GM12878 (cell line): Measurements from ENCODE around the gene HOMER2. TPM values are rescaled to one million over a fixed set of nuclear protein-coding genes. Genes with fewer than 3 reads are reported as not detected.

ENCODE experiments used
- ATAC-seq: fragments of 200-7000 bp; cut with Tn5 transposase; 3 replicates; pipeline ENCODE4 v1.9.1; 2020; ENCODE audit warnings: mild to moderate bottlenecking, moderate library complexity
- BruUV-seq: library from RNA; stranded (reverse); fragments of 400-500 nt; replicated peaks from 2 replicates; lab custom pipeline; 2021; lab: Mats Ljungman, UMichigan
- CTCF ChIA-PET: fragments of 300-600 bp; sonication (Branson Sonifier 250); formaldehyde crosslinking; extraction: SDS; loops from one replicate; lab custom pipeline; 2021; ENCODE audit warnings: inconsistent platforms; lab: Yijun Ruan, JAX
- POLR2A ChIA-PET: fragments of 350-600 bp; formaldehyde crosslinking; extraction: SDS; loops from one replicate; lab custom pipeline; 2021; ENCODE audit warnings: inconsistent platforms; lab: Charles Lee
- RAD21 ChIA-PET: fragments of 300-600 bp; sonication (Branson Sonifier 250); formaldehyde crosslinking; loops from one replicate; lab custom pipeline; 2023; ENCODE audit warnings: antibody characterized with exemption; ENCODE audit not compliant: unreplicated experiment; lab: Charles Lee
- SMC1A ChIA-PET: fragments of 300-600 bp; sonication (Branson Sonifier 250); formaldehyde crosslinking; loops from one replicate; lab custom pipeline; 2023; ENCODE audit not compliant: unreplicated experiment, uncharacterized antibody; lab: Charles Lee
- DNase-seq: peaks from one replicate; pipeline ENCODE4 v3.0.0-alpha.2; 2011; ENCODE audit warnings: low read depth, low spot score
- FAIRE-seq: peaks from 3 replicates; lab custom pipeline; 2011; peaks lifted over from hg19 to GRCh38; lab: Jason Lieb, UNC
- H2AFZ ChIP-seq: 2 replicates; pipeline ENCODE4 v1.6.0; 2011; ENCODE audit warnings: low read depth, low read length, control low read depth; ENCODE audit not compliant: control insufficient read depth
- H3K27ac ChIP-seq: 2 replicates; pipeline ENCODE4 v1.5.1; 2011; ENCODE audit warnings: control low read depth; ENCODE audit not compliant: control insufficient read depth, insufficient read depth
- H3K27me3 ChIP-seq, 2 experiments: replicated peaks in 1 of 2; 2 replicates each; pipeline versions ENCODE4 v1.6.0 to v1.6.1; 2011; ENCODE audit warnings: low read length in 1 of 2; ENCODE audit not compliant: control insufficient read depth in 2 of 2, insufficient read depth in 2 of 2
- H3K36me3 ChIP-seq, 2 experiments: 2 replicates each; pipeline ENCODE4 v1.5.1; 2011; ENCODE audit warnings: low read length in 1 of 2; ENCODE audit not compliant: control insufficient read depth in 2 of 2, insufficient read depth in 2 of 2
- H3K4me1 ChIP-seq: 2 replicates; pipeline ENCODE4 v1.6.1; 2011; ENCODE audit warnings: mild to moderate bottlenecking, low read length, moderate library complexity, mixed read lengths; ENCODE audit not compliant: control insufficient read depth, insufficient read depth
- H3K4me2 ChIP-seq: 2 replicates; pipeline ENCODE4 v1.6.0; 2011; ENCODE audit warnings: control low read depth; ENCODE audit not compliant: control insufficient read depth, insufficient read depth
- H3K4me3 ChIP-seq: fragments of 200-600 bp; sonication (generic); 2 replicates; pipeline ENCODE4 v1.5.1; 2016
- H3K79me2 ChIP-seq: 2 replicates; pipeline ENCODE4 v1.6.0; 2011; ENCODE audit warnings: low read length; ENCODE audit not compliant: control insufficient read depth, insufficient read depth
- H3K9ac ChIP-seq: 2 replicates; pipeline ENCODE4 v1.8.0; 2011; ENCODE audit warnings: low read length, control low read depth, mixed read lengths; ENCODE audit not compliant: control insufficient read depth, insufficient read depth
- H3K9me3 ChIP-seq: replicated peaks from 3 replicates; pipeline ENCODE4 v1.5.1; 2011; ENCODE audit warnings: mild to moderate bottlenecking, low read length; ENCODE audit not compliant: control insufficient read depth, insufficient read depth
- H4K20me1 ChIP-seq: 2 replicates; pipeline ENCODE4 v1.6.0; 2011; ENCODE audit not compliant: control insufficient read depth, insufficient read depth
- CEBPB ChIP-seq, 2 experiments: fragments of 150-350 bp in 1 of 2; IDR thresholded peaks; 2 replicates each; pipeline ENCODE4 v1.6.1; 2012 to 2014; ENCODE audit warnings: low read depth in 2 of 2, low read length in 2 of 2, borderline replicate concordance in 1 of 2, inconsistent platforms in 1 of 2
- EED ChIP-seq: sonication (generic); IDR thresholded peaks from 2 replicates; pipeline ENCODE4 v1.6.1; 2016; ENCODE audit warnings: antibody characterized with exemption, low read depth
- IKZF1 ChIP-seq: fragments of 450-650 bp; conservative IDR thresholded peaks from 2 replicates; pipeline ENCODE4 v1.6.1; 2017; ENCODE audit warnings: antibody characterized with exemption, mild to moderate bottlenecking
- KLF5 ChIP-seq: fragments of 450-650 bp; IDR thresholded peaks from 2 replicates; pipeline ENCODE4 v1.6.1; 2014; ENCODE audit warnings: mild to moderate bottlenecking; ENCODE audit not compliant: partially characterized antibody
- LARP7 ChIP-seq: fragments of 450-650 bp; IDR thresholded peaks from 2 replicates; pipeline ENCODE4 v1.6.1; 2017; ENCODE audit warnings: mild to moderate bottlenecking
- PAX5 ChIP-seq: IDR thresholded peaks from 2 replicates; pipeline ENCODE4 v1.6.1; 2011; ENCODE audit warnings: low read depth, low read length, borderline replicate concordance
- POLR2AphosphoS2 ChIP-seq: IDR thresholded peaks from 2 replicates; pipeline ENCODE4 v1.6.1; 2011; ENCODE audit warnings: low read depth, mild to moderate bottlenecking, low read length, improper control_type of control experiment, moderate library complexity
- SMC3 ChIP-seq: IDR thresholded peaks from 2 replicates; pipeline ENCODE4 v1.6.1; 2011; ENCODE audit warnings: low read length, improper control_type of control experiment, borderline replicate concordance
- STAT3 ChIP-seq: IDR thresholded peaks from 2 replicates; pipeline ENCODE4 v1.6.1; 2011; ENCODE audit warnings: low read depth, low read length, improper control_type of control experiment
- TCF12 ChIP-seq: IDR thresholded peaks from 2 replicates; pipeline ENCODE4 v1.6.1; 2011; ENCODE audit warnings: low read depth, mild to moderate bottlenecking, low read length
- YY1 ChIP-seq: IDR thresholded peaks from 2 replicates; pipeline ENCODE4 v1.6.1; 2011; ENCODE audit warnings: low read depth, mild to moderate bottlenecking, low read length
- ZNF622 ChIP-seq: fragments of 450-650 bp; IDR thresholded peaks from 2 replicates; pipeline ENCODE4 v1.6.1; 2017; ENCODE audit warnings: mild to moderate bottlenecking, inconsistent platforms
- WGBS: methylation state at CpG from one replicate; pipeline ENCODE4 v1.1.6; 2016; ENCODE audit warnings: low lambda C conversion rate; ENCODE audit not compliant: insufficient replicate concordance, insufficient coverage; ENCODE audit errors: missing lambda C conversion rate; 5-methylcytosine and 5-hydroxymethylcytosine counted together
- in situ Hi-C: fragments of 300-500 bp; cut with MboI; formaldehyde crosslinking; loops from 9 replicates; pipeline ENCODE4 v1.14.3; 2018; ENCODE audit warnings: mixed read lengths
- intact Hi-C: fragments of 100-400 bp; cut with micrococcal nuclease; formaldehyde crosslinking; loops from one replicate; pipeline ENCODE4 v1.14.2; 2022; ENCODE audit not compliant: unreplicated experiment
- polyA plus RNA-seq, 11 experiments: library from polyadenylated mRNA; depleted of rRNA in 4 of 11; unstranded in 6 of 11; stranded (reverse) in 5 of 11; fragments of >200 nt; fragmentation: Nextera tagmentation in 4 of 11; fragmentation: Illumina TruSeq in 1 of 11; extraction: Ambion mirVana in 4 of 11; extraction: Trizol in 1 of 11; gene quantifications; 1 replicate in 1 of 11; 2 replicates in 10 of 11; pipeline versions ENCODE4 v1.2.1 to v1.2.3, GENCODE V29; 2011 to 2016; ENCODE audit warnings: inconsistent platforms in 2 of 11, missing spikeins in 2 of 11, low read depth in 1 of 11
- total RNA-seq, 4 experiments: library from RNA; depleted of rRNA in 3 of 4; stranded (reverse); fragments of >200 nt in 3 of 4; fragmentation: Illumina TruSeq in 1 of 4; extraction: Trizol in 1 of 4; gene quantifications; 2 replicates each; pipeline versions ENCODE4 v1.2.1 to v1.2.3, GENCODE V29; 2013 to 2021
- TF ChIP-seq, protein P1 (sequence below): IDR thresholded peaks from 2 replicates; pipeline ENCODE4 v1.6.1; 2011; ENCODE audit warnings: borderline replicate concordance, low read depth, mild to moderate bottlenecking, moderate library complexity, low read length; ENCODE audit not compliant: insufficient read depth, poor library complexity, severe bottlenecking
- TF ChIP-seq, protein P2 (sequence below): IDR thresholded peaks from 2 replicates; pipeline ENCODE4 v1.6.1; 2011; ENCODE audit warnings: low read depth, low read length, improper control_type of control experiment, borderline replicate concordance

The HOMER2 gene
- total and polyA plus RNA-seq, 10 of the 15 experiments (the other 5 are each of a cell fraction or from before 2014, with no cell fraction given) = 0.60 to 5.0 (median 1.8) TPM

DNA sequence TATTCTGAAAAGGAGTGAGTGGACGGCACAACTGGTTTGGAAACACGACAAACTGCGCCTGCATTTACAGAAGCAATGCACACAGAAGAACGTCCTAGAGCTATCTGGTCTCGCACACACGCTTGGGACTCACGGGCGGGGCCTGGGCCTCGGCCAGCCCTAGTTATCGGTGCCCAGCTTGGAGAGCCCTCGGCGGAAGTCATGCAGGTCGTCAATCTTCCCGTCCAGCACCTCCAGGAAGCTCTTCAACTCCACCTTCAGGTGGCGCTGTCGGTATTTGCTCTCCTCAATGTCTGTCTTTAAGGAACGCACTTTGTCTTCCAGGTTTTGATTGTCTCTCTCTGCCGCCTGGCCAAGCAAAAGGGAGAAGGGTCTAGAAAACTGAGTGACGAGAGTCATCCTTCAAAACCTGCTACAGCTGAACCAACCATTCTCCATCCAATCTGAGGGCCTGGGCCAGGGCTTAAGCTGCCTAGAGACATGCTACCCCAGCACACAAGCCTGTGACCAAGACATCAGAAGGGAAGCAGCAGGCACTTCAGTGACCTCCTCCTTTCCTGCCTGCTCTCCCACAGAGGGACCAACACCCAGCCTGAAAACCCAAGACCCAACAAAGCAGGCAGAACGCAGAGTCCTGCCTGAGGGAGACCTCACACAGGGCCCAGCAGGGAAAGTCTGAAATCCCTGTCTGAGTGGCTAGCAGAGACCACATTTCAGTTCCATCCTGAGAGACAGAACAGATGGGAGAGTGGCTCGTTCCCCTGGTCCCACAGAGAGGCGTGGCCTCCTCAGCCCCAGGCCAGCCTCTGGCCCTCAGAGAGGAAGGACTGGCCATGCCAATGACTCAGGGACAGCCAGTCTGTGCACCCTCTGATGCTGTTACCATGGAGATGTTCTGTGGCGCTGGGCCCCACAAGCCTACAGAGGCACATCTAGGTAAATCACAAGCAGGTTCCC lies 102.7 kb downstream of the HOMER2 start (continued):
- TF ChIP-seq YY1 (peak; percentile 65), TCF12 (no peak), SMC3 (peak; percentile 63; the same call in 1 of the 2 replicates)
- TF ChIP-seq, all 136 proteins: peak for 7

DNA sequence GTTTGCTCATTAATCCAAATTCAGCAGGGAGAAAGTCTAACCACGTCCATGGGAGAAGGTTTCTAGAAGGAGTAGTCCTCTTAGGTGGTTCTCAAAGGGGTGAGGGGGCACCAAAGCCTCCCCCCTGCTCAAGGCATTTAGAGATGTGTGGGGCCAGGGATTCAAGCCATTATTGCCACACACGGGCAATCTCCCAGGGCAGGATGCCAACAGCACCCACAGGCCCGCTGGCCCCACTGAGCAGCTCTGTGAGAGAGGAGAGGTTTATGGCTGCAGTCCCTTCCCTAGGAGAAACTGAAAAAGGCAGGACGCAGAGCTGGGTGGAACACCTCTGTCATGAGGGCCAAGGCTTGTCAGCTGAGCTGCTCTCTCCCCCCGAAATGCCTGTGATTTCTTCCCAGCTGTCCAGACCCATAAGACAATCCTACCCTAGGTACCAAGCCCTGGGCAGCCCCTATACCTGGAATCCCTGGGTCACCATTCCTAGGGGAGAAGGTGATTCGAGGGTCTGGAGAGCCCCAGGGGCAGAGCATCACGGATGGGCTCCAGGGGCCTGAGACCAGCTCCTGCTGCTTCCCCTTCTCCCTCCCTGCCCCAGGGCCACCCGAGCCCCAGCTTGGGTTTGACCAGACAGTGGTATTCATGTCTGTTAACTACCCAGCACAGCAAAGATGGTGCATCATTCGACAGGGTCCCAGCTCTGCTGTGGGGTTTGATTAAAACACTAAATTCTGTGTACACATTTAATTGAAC lies 104.1 kb downstream of the HOMER2 start:
- Histone ChIP-seq H3K79me2 (no peaks in the 10 kb centered on the region), H3K36me3 (no peaks in the 10 kb centered on the region), H3K27ac (no peak overlapping the region), H3K4me1 (peaks cover 6% of the 10 kb centered on the region; the same call in 1 of the 2 replicates), H3K4me3 (no peak overlapping the region), H2AFZ (no peak overlapping the region), H4K20me1 (no peaks in the 10 kb centered on the region), H3K27me3 (peaks cover 0 to 5% of the 10 kb centered on the region in 2 experiments; a peak in 1 of 4 replicates), H3K9me3 (no peaks in the 10 kb centered on the region), H3K9ac (no peak overlapping the region), H3K4me2 (no peak overlapping the region)
- POLR2A ChIA-PET = no interaction called here
- DNase-seq (no peak), FAIRE-seq (no peak), ATAC-seq (no peak)
- in situ Hi-C loops = no loop called here
- SMC1A ChIA-PET = interaction anchor here (1.0 to 1.9 kb wide), 4 partner anchors 16 to 163 kb away, joined by 3 to 7 read pairs (median 4); partner anchors contain the start of genes C15orf40, FSD2 and RAMAC
- no TSS peak for BruUV-seq
- CTCF ChIA-PET = interaction anchor here (0.7 to 4.8 kb wide), 10 partner anchors 15 to 400 kb away, joined by 3 to 43 read pairs (median 5); partner anchors contain the start of genes C15orf40 and RAMAC
- RAD21 ChIA-PET = interaction anchor here (1.4 to 1.8 kb wide), 3 partner anchors 16 to 153 kb away, joined by 3 to 9 read pairs (median 5); no protein-coding TSS in a partner anchor
- intact Hi-C loops = loop anchor here (2.0 to 10.0 kb wide), 2 partner anchors 94 to 152 kb away; no protein-coding TSS in a partner anchor
- WGBS = 31% methylated on average over 9 of the region's 9 CpGs
- TF ChIP-seq STAT3 = no peak
- no peak for TF ChIP-seq EED
- no peak for TF ChIP-seq POLR2AphosphoS2
- no peak for TF ChIP-seq LARP7
- no peak for TF ChIP-seq IKZF1
- TF ChIP-seq, protein P1, sequence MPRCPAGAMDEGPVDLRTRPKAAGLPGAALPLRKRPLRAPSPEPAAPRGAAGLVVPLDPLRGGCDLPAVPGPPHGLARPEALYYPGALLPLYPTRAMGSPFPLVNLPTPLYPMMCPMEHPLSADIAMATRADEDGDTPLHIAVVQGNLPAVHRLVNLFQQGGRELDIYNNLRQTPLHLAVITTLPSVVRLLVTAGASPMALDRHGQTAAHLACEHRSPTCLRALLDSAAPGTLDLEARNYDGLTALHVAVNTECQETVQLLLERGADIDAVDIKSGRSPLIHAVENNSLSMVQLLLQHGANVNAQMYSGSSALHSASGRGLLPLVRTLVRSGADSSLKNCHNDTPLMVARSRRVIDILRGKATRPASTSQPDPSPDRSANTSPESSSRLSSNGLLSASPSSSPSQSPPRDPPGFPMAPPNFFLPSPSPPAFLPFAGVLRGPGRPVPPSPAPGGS = no peak
- TF ChIP-seq KLF5 = no peak
- TF ChIP-seq PAX5 = no peak
- TF ChIP-seq CEBPB (IDR thresholded peaks at IDR 0.05; ENCODE audit: borderline replicate concordance in 1 of 2, low read depth in 2 of 2, low read length in 2 of 2) = no peak
- TF ChIP-seq, protein P2, sequence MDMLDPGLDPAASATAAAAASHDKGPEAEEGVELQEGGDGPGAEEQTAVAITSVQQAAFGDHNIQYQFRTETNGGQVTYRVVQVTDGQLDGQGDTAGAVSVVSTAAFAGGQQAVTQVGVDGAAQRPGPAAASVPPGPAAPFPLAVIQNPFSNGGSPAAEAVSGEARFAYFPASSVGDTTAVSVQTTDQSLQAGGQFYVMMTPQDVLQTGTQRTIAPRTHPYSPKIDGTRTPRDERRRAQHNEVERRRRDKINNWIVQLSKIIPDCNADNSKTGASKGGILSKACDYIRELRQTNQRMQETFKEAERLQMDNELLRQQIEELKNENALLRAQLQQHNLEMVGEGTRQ = no peak
- no peak for TF ChIP-seq ZNF622
